ENCODE measurements around the gene SUSD5. TPM values are rescaled to one million over a fixed set of nuclear protein-coding genes. Genes with fewer than 3 reads are reported as not detected.

SUSD5 gene
- total RNA-seq, 4 donors from 2014 or later, result 2.6 to 11.8 (median 6.9) TPM

DNA sequence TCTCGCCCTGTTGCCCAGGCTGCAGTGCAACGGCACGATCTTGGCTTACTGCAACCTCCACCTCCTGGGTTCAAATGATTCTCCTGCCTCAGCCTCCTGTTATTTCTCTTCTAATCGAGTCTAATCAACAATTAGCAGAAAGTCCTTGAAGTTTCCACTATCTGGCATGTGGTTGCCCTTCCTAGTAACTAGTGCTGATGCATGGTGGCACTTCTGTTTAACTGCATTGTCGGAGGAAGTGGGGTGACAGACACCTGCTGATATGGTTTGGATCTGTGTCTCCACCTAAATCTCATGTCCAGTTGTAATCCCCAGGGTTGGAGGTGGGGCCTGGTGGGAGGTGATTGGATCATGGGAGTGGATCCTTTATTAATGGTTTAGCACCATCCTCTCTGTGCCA lies 95.6 kb downstream of the SUSD5 start:
- intact Hi-C loops (cut with DNase I; ENCODE audit: low total_unique reads), result no loop called here
- DNase-seq, result no peak

DNA sequence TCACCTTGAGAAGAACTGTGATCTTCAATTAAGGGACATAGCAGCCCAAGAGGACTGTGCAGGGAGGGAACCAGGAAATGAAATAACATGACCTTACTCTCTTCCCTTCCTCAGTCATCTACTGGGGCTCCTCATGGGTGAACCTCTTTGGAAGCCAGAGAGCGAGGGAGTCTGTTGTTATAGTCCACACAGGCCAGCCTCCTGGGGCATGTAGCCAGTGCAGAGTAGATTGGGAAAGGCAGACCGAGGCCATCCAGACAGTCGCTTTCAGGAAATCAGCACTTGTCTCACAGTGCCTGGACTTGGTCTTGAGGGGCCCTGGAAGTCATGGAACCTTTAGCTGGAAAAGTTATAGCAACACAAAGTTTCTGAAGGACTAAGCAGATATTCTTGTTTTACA lies 98.7 kb downstream of the SUSD5 start:
- no peaks in the 10 kb centered on the region for H3K27me3 ChIP-seq
- DNase-seq, result no peak
- no peak overlapping the region for H3K4me3 ChIP-seq
- no peaks in the 10 kb centered on the region for H3K4me1 ChIP-seq
- TF ChIP-seq, protein P1, sequence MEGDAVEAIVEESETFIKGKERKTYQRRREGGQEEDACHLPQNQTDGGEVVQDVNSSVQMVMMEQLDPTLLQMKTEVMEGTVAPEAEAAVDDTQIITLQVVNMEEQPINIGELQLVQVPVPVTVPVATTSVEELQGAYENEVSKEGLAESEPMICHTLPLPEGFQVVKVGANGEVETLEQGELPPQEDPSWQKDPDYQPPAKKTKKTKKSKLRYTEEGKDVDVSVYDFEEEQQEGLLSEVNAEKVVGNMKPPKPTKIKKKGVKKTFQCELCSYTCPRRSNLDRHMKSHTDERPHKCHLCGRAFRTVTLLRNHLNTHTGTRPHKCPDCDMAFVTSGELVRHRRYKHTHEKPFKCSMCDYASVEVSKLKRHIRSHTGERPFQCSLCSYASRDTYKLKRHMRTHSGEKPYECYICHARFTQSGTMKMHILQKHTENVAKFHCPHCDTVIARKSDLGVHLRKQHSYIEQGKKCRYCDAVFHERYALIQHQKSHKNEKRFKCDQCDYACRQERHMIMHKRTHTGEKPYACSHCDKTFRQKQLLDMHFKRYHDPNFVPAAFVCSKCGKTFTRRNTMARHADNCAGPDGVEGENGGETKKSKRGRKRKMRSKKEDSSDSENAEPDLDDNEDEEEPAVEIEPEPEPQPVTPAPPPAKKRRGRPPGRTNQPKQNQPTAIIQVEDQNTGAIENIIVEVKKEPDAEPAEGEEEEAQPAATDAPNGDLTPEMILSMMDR (IDR thresholded peaks at IDR 0.05), result no peak
- no peak for TF ChIP-seq POLR2A (IDR thresholded peaks at IDR 0.05)
- no peaks in the 10 kb centered on the region for H3K9me3 ChIP-seq
- no peak overlapping the region for H3K27ac ChIP-seq
- no peaks in the 10 kb centered on the region for H3K36me3 ChIP-seq
- intact Hi-C loops (cut with DNase I; ENCODE audit: low total_unique reads), result no loop called here

More for the DNA sequence above, 95.6 kb downstream of the SUSD5 start:
- H3K27ac ChIP-seq, result no peak overlapping the region
- no peaks in the 10 kb centered on the region for H3K9me3 ChIP-seq
- H3K4me3 ChIP-seq, result no peak overlapping the region
- H3K27me3 ChIP-seq, result no peaks in the 10 kb centered on the region
- H3K36me3 ChIP-seq, result no peaks in the 10 kb centered on the region
- TF ChIP-seq, protein P1 (IDR thresholded peaks at IDR 0.05), result no peak
- no peak for TF ChIP-seq POLR2A (IDR thresholded peaks at IDR 0.05)
- H3K4me1 ChIP-seq, result no peaks in the 10 kb centered on the region

DNA sequence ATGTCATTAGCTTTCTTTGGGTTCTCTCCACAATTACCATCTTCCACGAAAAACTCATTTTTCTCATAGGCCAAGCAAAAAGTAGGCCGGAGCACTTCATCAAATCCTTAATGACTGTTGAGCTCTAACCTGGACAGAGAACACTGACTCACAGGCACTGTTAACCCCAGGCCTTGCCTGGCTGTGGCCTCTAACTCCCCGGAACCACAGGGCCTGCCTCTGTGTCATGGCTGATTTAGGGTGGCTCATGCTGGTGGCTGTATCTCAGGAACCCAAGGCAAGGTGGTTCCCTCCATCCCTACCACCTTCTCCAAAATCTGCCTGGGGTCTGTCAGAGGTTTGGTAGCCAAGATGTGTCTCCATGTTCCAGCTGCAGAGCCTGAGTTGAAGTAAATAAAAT lies 101.1 kb downstream of the SUSD5 start:
- Histone ChIP-seq H3K4me1 (no peaks in the 10 kb centered on the region), H3K36me3 (no peaks in the 10 kb centered on the region), H3K27ac (no peak overlapping the region), H3K27me3 (no peaks in the 10 kb centered on the region), H3K4me3 (no peak overlapping the region), H3K9me3 (no peaks in the 10 kb centered on the region)
- DNase-seq, result no peak
- TF ChIP-seq POLR2A (IDR thresholded peaks at IDR 0.05), result no peak
- TF ChIP-seq, protein P1 (IDR thresholded peaks at IDR 0.05), result no peak
- intact Hi-C loops (cut with DNase I; ENCODE audit: low total_unique reads), result no loop called here

DNA sequence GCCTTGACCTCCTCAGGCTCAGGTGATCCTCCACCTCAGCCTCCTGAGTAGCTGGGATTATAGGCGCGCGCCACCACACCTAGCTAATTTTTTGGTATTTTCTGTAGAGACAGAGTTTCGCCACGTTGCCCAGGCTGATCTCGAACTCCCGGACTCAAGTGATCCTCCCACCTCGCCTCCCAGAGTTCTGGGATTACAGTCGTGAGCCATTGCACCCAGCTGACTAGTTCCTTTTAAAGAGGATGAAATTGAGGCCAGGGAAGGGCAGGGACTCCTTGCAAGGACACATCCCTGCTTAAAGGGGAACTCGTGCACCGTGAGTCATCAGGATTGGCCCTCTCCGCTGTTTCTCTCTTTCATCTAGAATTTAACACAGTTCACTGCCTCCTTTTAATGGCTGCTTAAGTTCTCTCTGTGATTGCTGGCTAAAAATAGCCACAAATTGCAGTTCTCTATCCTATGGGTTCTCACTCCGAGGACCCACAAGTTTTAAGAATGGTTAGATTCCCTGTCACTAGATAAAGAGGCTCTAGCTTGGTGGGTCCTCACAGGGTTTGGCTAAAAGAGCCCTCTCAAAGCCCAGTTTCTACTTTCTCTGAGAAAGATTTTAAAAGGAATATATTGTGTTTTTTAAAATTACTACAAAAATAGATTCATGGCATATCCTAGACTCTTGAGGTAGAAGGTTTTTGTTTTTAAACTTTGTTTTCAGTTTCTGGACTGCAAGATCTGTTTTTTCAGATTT lies 103.4 kb downstream of the SUSD5 start:
- TF ChIP-seq, protein P1 (IDR thresholded peaks at IDR 0.05), result no peak
- TF ChIP-seq POLR2A (IDR thresholded peaks at IDR 0.05), result peak in 1 of 2 donors; percentile 29
- no peaks in the 10 kb centered on the region for H3K4me1 ChIP-seq
- peak; percentile 78 to 91 for DNase-seq

DNA sequence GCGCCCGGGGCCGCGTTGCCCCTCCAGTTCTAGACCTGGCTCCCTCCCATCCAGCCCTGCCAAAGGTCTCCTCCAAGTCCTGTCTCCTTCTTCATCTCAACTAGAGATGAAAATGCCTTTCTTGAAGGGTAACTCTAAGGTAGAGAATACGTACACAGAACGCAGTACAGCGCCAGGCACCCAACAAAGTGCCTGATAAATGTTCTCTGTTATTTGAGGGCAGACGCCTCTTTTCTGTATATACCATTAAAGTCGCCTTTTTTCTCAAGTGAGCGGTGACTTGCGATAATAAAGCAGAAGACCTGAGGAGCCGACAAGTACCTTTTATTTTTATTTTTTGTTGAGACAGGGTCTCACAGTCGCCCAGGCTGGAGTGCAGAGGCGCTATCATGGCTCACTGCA lies 104.0 kb downstream of the SUSD5 start:
- Histone ChIP-seq H3K4me1 (no peaks in the 10 kb centered on the region), H3K27me3 (no peaks in the 10 kb centered on the region), H3K36me3 (no peaks in the 10 kb centered on the region), H3K27ac (peak overlapping the region; percentile 93), H3K4me3 (peak overlapping the region; percentile 35 to 56), H3K9me3 (no peaks in the 10 kb centered on the region)
- DNase-seq, result no peak
- intact Hi-C loops (cut with DNase I; ENCODE audit: low total_unique reads), result no loop called here
- TF ChIP-seq, protein P1 (IDR thresholded peaks at IDR 0.05), result no peak
- TF ChIP-seq POLR2A (IDR thresholded peaks at IDR 0.05), result no peak

More for the DNA sequence above, 103.4 kb downstream of the SUSD5 start:
- Histone ChIP-seq H3K9me3 (no peaks in the 10 kb centered on the region), H3K27me3 (no peaks in the 10 kb centered on the region), H3K36me3 (no peaks in the 10 kb centered on the region), H3K4me3 (peak overlapping the region; percentile 35 to 56), H3K27ac (peak overlapping the region; percentile 93)
- intact Hi-C loops (cut with DNase I; ENCODE audit: low total_unique reads), result no loop called here

Measured in uterus (tissue), 4 donors.